ENCODE results near the gene AMER3.

The AMER3 gene

DNA sequence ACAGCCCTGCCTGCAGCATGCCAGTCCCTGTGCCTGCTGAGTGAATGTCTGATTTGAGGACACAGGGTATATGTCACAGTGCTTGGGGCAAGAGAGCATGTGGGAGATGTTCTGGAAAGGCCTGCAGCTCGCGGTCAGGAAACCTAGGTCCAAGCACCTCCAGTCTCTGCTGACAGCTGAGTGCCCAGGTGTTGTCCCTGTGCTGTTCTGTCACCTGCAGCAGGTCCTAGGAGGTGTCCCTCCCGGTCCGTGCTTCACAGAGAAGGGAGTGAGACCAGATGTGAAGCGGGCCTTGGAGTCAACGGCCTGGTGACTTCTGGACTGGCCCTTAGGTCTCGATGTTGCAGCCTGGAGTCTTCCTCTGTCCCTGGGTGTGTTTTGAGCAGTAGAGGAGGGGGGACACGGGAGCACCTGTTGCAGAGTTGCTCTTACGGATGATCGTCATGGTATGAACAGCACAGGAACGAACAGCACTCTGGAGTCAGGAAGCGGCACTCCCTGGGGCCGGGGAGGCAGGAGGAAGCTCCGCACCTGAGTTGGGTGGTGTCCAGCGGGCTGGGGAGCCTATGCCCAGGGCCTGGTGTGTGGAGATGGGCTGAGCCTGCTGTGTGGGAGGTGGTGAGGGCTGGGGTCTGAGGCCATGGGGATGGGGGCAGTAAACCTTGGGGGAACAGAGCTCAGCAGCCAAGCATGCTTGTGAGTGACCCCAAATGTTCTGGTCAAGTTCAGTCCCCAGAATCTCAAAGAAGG lies 59.8 kb downstream of the AMER3 start:
- DNase-seq (ENCODE audit: low read depth in 2 of 3, low spot score in 2 of 3): no peak

Measured in activated CD8-positive, alpha-beta memory T cell treated with anti-CD3 and anti-CD28 coated beads for 48 hours (primary cell).